K562 (cell line): ENCODE measurements around the gene BSCL2. TPM values are rescaled to one million over a fixed set of nuclear protein-coding genes. Genes with fewer than 3 reads are reported as not detected.

ENCODE experiments used
- BMI1 ChIP-seq: fragments of 150-350 bp; IDR thresholded peaks from 2 replicates; pipeline ENCODE4 v1.6.1; 2014; ENCODE audit warnings: low read length
- CBFA2T3 ChIP-seq: fragments of 450-650 bp; IDR thresholded peaks from 2 replicates; pipeline ENCODE4 v1.6.1; 2017
- EWSR1 ChIP-seq: fragments of 450-650 bp; IDR thresholded peaks from 2 replicates; pipeline ENCODE4 v1.6.1; 2018; ENCODE audit warnings: borderline replicate concordance, mild to moderate bottlenecking, low read depth, moderate library complexity; ENCODE audit not compliant: partially characterized antibody
- GATAD2B ChIP-seq: fragments of 450-650 bp; IDR thresholded peaks from 2 replicates; pipeline ENCODE4 v1.6.1; 2017; ENCODE audit warnings: mild to moderate bottlenecking, borderline replicate concordance
- GTF2E2 ChIP-seq: fragments of 200-800 bp; sonication (Bioruptor generic); IDR thresholded peaks from 2 replicates; pipeline ENCODE4 v1.6.1; 2016; ENCODE audit warnings: missing genetic modification characterization, missing compliant biosample characterization
- IFI16 ChIP-seq: fragments of 250-450 bp; sonication (Bioruptor Pico); IDR thresholded peaks from 2 replicates; pipeline ENCODE4 v2.1.2; 2022; ENCODE audit warnings: mild to moderate bottlenecking, inconsistent platforms
- MCM7 ChIP-seq, 2 experiments: fragments of 450-650 bp; IDR thresholded peaks; 2 replicates each; pipeline ENCODE4 v1.6.1; 2016 to 2018
- MXI1 ChIP-seq: IDR thresholded peaks from 2 replicates; pipeline ENCODE4 v1.6.1; 2011; ENCODE audit warnings: low read depth, mild to moderate bottlenecking, improper control_type of control experiment, low read length
- NEUROD1 ChIP-seq: fragments of 150-350 bp; IDR thresholded peaks from 2 replicates; pipeline ENCODE4 v1.6.1; 2014; ENCODE audit warnings: borderline replicate concordance, low read length, low read depth; ENCODE audit not compliant: partially characterized antibody
- PRMT5 ChIP-seq: sonication (generic); formaldehyde crosslinking; IDR thresholded peaks from 2 replicates; pipeline ENCODE4 v1.5.0; 2020; ENCODE audit warnings: missing genetic modification reagents
- SMAD2 ChIP-seq: fragments of 150-350 bp; IDR thresholded peaks from 2 replicates; pipeline ENCODE4 v1.6.1; 2014; ENCODE audit warnings: low read depth, mild to moderate bottlenecking, low read length
- STAT5A ChIP-seq: IDR thresholded peaks from 2 replicates; pipeline ENCODE4 v1.6.1; 2012; ENCODE audit warnings: low read length, inconsistent platforms, borderline replicate concordance
- ZNF134 ChIP-seq: fragments of 250-450 bp; sonication (Bioruptor Pico); conservative IDR thresholded peaks from 2 replicates; pipeline ENCODE4 v1.4.0; 2020
- ZNF764 ChIP-seq: fragments of 250-450 bp; sonication (Bioruptor Pico); IDR thresholded peaks from 2 replicates; pipeline ENCODE4 v1.4.0; 2020; ENCODE audit warnings: low read depth, mild to moderate bottlenecking, moderate library complexity
- ZNF766 ChIP-seq: fragments of 200-800 bp; sonication (Bioruptor generic); conservative IDR thresholded peaks from 2 replicates; pipeline ENCODE4 v1.6.1; 2016; ENCODE audit warnings: missing genetic modification characterization, missing compliant biosample characterization
- polyA plus RNA-seq, 8 experiments: library from polyadenylated mRNA; depleted of rRNA in 4 of 8; stranded (reverse) in 5 of 8; unstranded in 3 of 8; fragments of >200 nt; fragmentation: Nextera tagmentation in 2 of 8; fragmentation: Illumina TruSeq in 1 of 8; extraction: Ambion mirVana in 2 of 8; extraction: Trizol in 1 of 8; gene quantifications; 2 replicates each; pipeline versions ENCODE4 v1.2.1 to v1.2.3, GENCODE V29; 2011 to 2014; ENCODE audit warnings: inconsistent platforms in 1 of 8, missing spikeins in 1 of 8
- total RNA-seq, 7 experiments: library from RNA; depleted of rRNA in 6 of 7; stranded (reverse); fragments of >200 nt in 6 of 7; fragmentation: Illumina TruSeq in 2 of 7; extraction: Trizol in 2 of 7; gene quantifications; 2 replicates each; pipeline versions ENCODE4 v1.2.1 to v1.2.3, GENCODE V29; 2011 to 2021; ENCODE audit warnings: low replicate concordance in 1 of 7
- TF ChIP-seq, protein P1 (sequence below): fragments of 250-450 bp; sonication (Bioruptor Pico); IDR thresholded peaks from 2 replicates; pipeline ENCODE4 v1.8.0; 2022; ENCODE audit warnings: inconsistent platforms
- TF ChIP-seq, protein P2 (sequence below): fragments of 250-450 bp; sonication (Bioruptor Pico); IDR thresholded peaks from 2 replicates; pipeline ENCODE4 v1.5.0; 2020; ENCODE audit warnings: mild to moderate bottlenecking
- TF ChIP-seq, protein P3 (sequence below): fragments of 250-450 bp; sonication (Bioruptor Pico); IDR thresholded peaks from 2 replicates; pipeline ENCODE4 v1.8.0; 2022; ENCODE audit warnings: inconsistent platforms, mild to moderate bottlenecking, moderate library complexity, borderline replicate concordance
- TF ChIP-seq, protein P4 (sequence below): fragments of 450-650 bp; IDR thresholded peaks from 2 replicates; pipeline ENCODE4 v1.6.1; 2017; ENCODE audit warnings: antibody characterized with exemption
- TF ChIP-seq, protein P5 (sequence below): fragments of 450-650 bp; IDR thresholded peaks from 2 replicates; pipeline ENCODE4 v1.7.0; 2016; ENCODE audit warnings: borderline replicate concordance

BSCL2 gene
- total and polyA plus RNA-seq, 9 of the 15 experiments (the other 6 are each of a cell fraction or from before 2014, with no cell fraction given), result 18.9 to 51.7 (median 35.2) TPM

DNA sequence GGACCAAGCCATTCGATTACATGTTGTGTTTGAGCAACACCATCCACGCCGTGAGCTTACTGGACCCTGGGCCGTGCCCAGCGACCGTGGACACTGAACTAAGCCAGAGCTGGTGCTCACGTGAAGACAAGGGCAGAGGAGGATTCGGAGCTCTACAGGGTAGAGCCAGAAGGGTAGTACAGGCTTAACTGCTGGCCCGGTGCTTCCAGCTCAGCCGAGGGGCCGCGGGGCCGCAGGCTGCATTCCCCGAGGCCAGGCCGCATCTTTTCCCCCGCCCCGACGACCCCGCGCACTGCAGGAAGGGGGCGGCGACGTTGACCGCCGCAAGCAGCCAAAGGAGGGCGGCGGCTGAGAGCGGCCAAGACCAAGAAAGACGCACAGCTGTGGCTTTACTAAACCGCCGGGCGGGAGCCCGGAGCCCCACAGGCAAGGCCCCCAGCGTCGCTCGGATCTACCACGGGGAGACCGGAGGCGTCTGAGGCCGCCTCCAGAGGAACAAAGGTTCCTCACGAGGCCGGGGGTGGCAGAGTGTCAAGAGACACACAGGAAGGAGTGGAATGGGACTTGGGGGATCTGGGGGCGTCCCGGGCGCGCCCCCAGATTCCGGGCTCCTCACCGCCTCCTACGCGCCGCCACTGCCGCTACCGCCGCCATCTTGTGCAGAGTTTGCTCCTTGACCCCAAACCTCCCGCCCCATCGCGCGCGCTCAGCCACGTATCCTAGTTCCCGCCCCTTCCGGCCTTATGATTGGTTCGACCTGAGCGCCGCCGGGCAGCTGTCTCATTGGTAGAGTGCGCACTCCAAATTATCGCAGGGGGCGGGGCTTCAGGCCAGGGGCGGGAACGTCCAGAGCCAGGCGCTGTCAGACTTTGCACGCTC, 61.0 kb downstream of the BSCL2 start, which contains the start of gene GANAB (continued):
- TF ChIP-seq, protein P1, sequence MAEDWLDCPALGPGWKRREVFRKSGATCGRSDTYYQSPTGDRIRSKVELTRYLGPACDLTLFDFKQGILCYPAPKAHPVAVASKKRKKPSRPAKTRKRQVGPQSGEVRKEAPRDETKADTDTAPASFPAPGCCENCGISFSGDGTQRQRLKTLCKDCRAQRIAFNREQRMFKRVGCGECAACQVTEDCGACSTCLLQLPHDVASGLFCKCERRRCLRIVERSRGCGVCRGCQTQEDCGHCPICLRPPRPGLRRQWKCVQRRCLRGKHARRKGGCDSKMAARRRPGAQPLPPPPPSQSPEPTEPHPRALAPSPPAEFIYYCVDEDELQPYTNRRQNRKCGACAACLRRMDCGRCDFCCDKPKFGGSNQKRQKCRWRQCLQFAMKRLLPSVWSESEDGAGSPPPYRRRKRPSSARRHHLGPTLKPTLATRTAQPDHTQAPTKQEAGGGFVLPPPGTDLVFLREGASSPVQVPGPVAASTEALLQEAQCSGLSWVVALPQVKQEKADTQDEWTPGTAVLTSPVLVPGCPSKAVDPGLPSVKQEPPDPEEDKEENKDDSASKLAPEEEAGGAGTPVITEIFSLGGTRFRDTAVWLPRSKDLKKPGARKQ (CRISPR knock-in tag), result no peak
- TF ChIP-seq ZNF764 (CRISPR knock-in tag), result no peak
- TF ChIP-seq STAT5A, result no peak
- TF ChIP-seq PRMT5, result no peak; the same call in 1 of the 2 replicates
- TF ChIP-seq MCM7 (IDR thresholded peaks at IDR 0.05), result no peak
- no peak for TF ChIP-seq GATAD2B
- TF ChIP-seq EWSR1, result no peak
- TF ChIP-seq, protein P2, sequence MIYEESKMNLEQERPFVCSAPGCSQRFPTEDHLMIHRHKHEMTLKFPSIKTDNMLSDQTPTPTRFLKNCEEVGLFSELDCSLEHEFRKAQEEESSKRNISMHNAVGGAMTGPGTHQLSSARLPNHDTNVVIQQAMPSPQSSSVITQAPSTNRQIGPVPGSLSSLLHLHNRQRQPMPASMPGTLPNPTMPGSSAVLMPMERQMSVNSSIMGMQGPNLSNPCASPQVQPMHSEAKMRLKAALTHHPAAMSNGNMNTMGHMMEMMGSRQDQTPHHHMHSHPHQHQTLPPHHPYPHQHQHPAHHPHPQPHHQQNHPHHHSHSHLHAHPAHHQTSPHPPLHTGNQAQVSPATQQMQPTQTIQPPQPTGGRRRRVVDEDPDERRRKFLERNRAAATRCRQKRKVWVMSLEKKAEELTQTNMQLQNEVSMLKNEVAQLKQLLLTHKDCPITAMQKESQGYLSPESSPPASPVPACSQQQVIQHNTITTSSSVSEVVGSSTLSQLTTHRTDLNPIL (CRISPR knock-in tag), result no peak
- TF ChIP-seq, protein P3, sequence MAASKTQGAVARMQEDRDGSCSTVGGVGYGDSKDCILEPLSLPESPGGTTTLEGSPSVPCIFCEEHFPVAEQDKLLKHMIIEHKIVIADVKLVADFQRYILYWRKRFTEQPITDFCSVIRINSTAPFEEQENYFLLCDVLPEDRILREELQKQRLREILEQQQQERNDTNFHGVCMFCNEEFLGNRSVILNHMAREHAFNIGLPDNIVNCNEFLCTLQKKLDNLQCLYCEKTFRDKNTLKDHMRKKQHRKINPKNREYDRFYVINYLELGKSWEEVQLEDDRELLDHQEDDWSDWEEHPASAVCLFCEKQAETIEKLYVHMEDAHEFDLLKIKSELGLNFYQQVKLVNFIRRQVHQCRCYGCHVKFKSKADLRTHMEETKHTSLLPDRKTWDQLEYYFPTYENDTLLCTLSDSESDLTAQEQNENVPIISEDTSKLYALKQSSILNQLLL (CRISPR knock-in tag), result no peak
- TF ChIP-seq GTF2E2 (tag), result peak; percentile 80; the same call in 1 of the 2 replicates
- no peak for TF ChIP-seq IFI16
- TF ChIP-seq NEUROD1, result no peak
- no peak for TF ChIP-seq ZNF766
- TF ChIP-seq, protein P4, sequence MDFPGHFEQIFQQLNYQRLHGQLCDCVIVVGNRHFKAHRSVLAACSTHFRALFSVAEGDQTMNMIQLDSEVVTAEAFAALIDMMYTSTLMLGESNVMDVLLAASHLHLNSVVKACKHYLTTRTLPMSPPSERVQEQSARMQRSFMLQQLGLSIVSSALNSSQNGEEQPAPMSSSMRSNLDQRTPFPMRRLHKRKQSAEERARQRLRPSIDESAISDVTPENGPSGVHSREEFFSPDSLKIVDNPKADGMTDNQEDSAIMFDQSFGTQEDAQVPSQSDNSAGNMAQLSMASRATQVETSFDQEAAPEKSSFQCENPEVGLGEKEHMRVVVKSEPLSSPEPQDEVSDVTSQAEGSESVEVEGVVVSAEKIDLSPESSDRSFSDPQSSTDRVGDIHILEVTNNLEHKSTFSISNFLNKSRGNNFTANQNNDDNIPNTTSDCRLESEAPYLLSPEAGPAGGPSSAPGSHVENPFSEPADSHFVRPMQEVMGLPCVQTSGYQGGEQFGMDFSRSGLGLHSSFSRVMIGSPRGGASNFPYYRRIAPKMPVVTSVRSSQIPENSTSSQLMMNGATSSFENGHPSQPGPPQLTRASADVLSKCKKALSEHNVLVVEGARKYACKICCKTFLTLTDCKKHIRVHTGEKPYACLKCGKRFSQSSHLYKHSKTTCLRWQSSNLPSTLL, result no peak
- TF ChIP-seq BMI1, result no peak
- TF ChIP-seq ZNF134, result no peak
- TF ChIP-seq MXI1, result 0 out of 2 replicates have a peak, but pooled peaks have one; percentile 67
- TF ChIP-seq, protein P5, sequence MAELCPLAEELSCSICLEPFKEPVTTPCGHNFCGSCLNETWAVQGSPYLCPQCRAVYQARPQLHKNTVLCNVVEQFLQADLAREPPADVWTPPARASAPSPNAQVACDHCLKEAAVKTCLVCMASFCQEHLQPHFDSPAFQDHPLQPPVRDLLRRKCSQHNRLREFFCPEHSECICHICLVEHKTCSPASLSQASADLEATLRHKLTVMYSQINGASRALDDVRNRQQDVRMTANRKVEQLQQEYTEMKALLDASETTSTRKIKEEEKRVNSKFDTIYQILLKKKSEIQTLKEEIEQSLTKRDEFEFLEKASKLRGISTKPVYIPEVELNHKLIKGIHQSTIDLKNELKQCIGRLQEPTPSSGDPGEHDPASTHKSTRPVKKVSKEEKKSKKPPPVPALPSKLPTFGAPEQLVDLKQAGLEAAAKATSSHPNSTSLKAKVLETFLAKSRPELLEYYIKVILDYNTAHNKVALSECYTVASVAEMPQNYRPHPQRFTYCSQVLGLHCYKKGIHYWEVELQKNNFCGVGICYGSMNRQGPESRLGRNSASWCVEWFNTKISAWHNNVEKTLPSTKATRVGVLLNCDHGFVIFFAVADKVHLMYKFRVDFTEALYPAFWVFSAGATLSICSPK, result no peak
- no peak for TF ChIP-seq SMAD2
- TF ChIP-seq CBFA2T3, result no peak
